ENCODE results near the gene ZNF419. TPM values are rescaled to one million over a fixed set of nuclear protein-coding genes. Genes with fewer than 3 reads are reported as not detected.

ZNF419 gene
- total RNA-seq, 1 experiment from 2014 or later, result 12.8 TPM

GRCh38 chr19:57512845-57513244, 25.3 kb downstream of the ZNF419 start:
- Histone ChIP-seq H4K8ac (replicated peaks; ENCODE audit: insufficient read length, low read depth, low read length) (no peak overlapping the region), H2BK15ac (ENCODE audit: low read depth, low read length) (no peak overlapping the region), H3K56ac (ENCODE audit: insufficient read length, low read depth, low read length) (no peak overlapping the region), H2BK120ac (ENCODE audit: low read depth, low read length, poor library complexity, severe bottlenecking) (no peak overlapping the region), H3K4me1 (ENCODE audit: insufficient read depth, low read length) (no peaks in the 10 kb centered on the region), H3K4ac (ENCODE audit: low read depth, low read length) (no peak overlapping the region), H2BK20ac (ENCODE audit: low read depth, low read length, poor library complexity, severe bottlenecking) (no peak overlapping the region), H4K91ac (ENCODE audit: insufficient read length, low read depth, low read length) (no peak overlapping the region), H3K27ac (ENCODE audit: insufficient read length, low read depth, low read length) (no peak overlapping the region), H3K9ac (ENCODE audit: extremely low read depth, insufficient read length, low read length) (no peak overlapping the region), H2AFZ (ENCODE audit: low read length) (no peak overlapping the region), H3K23ac (ENCODE audit: insufficient read length, low read depth, low read length) (no peak overlapping the region), H4K5ac (ENCODE audit: insufficient read length, low read depth, low read length) (no peak overlapping the region), H3K18ac (ENCODE audit: insufficient read length, low read depth, low read length) (no peak overlapping the region), H2BK12ac (ENCODE audit: insufficient read length, low read depth, low read length) (no peak overlapping the region), H3K79me2 (ENCODE audit: insufficient read depth, low read length) (no peaks in the 10 kb centered on the region), H4K20me1 (ENCODE audit: control insufficient read depth, insufficient read depth, insufficient read length) (no peaks in the 10 kb centered on the region), H3K4me2 (ENCODE audit: insufficient read depth, insufficient read length, low read length) (no peak overlapping the region), H2AK5ac (ENCODE audit: insufficient read length, low read length) (no peak overlapping the region), H3K79me1 (ENCODE audit: insufficient read depth, low read depth, low read length, poor library complexity, severe bottlenecking) (no peaks in the 10 kb centered on the region), H3K27me3 (ENCODE audit: insufficient read depth, low read length) (no peaks in the 10 kb centered on the region), H3K14ac (ENCODE audit: insufficient read depth, low read length) (no peak overlapping the region), H3K9me3 (ENCODE audit: control insufficient read depth, low read depth, low read length) (peaks cover 19% of the 10 kb centered on the region), H3T11ph (ENCODE audit: low read length) (no peak overlapping the region), H3K23me2 (ENCODE audit: insufficient read length, low read depth, low read length, poor library complexity, severe bottlenecking) (no peaks in the 10 kb centered on the region), H2BK5ac (ENCODE audit: insufficient read length, low read length) (no peak overlapping the region)
- Mint-ChIP-seq H3K36me3 (ENCODE audit: insufficient read depth in 1 of 3, low read depth in 3 of 3) (peaks cover 23 to 60% (median 33%) of the 10 kb centered on the region in 3 experiments), H3K27ac (no peak overlapping the region), H3K4me1 (no peaks in the 10 kb centered on the region), H3K9me3 (peaks cover 62 to 69% of the 10 kb centered on the region in 2 experiments), H3K4me3 (no peak overlapping the region), H3K27me3 (ENCODE audit: low read depth) (peaks cover 2% of the 10 kb centered on the region)
- WGBS (ENCODE audit: extremely low coverage, insufficient read length, low lambda C conversion rate), result no CpG with 5 or more reads among the region's 6 CpGs
- TF ChIP-seq CTCF (conservative IDR thresholded peaks at IDR 0.05), result no peak
- DNase-seq, result no peak

Data from H9 (cell line).